Measurements from ENCODE around the gene GALNT5.

DNA sequence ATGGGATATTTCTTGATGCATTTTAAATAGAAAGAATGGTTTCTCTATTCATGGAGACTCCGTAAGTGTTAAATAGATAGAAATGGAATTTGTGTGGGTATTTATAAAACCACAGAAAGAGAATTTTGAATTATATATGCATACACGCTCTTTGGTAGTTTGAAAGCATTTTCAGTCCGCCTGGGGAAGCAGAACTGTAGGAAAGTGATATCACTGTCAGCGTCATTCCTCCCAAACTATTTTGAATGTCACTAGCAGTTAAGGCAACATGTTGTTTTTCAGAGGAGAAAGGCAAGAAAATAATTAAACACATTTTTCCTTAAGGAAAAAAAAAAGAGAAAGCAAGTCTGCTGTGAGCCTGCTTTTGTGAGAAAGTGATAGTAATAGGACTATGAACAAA is 76.8 kb downstream of the GALNT5 start:
- TF ChIP-seq, protein P1, sequence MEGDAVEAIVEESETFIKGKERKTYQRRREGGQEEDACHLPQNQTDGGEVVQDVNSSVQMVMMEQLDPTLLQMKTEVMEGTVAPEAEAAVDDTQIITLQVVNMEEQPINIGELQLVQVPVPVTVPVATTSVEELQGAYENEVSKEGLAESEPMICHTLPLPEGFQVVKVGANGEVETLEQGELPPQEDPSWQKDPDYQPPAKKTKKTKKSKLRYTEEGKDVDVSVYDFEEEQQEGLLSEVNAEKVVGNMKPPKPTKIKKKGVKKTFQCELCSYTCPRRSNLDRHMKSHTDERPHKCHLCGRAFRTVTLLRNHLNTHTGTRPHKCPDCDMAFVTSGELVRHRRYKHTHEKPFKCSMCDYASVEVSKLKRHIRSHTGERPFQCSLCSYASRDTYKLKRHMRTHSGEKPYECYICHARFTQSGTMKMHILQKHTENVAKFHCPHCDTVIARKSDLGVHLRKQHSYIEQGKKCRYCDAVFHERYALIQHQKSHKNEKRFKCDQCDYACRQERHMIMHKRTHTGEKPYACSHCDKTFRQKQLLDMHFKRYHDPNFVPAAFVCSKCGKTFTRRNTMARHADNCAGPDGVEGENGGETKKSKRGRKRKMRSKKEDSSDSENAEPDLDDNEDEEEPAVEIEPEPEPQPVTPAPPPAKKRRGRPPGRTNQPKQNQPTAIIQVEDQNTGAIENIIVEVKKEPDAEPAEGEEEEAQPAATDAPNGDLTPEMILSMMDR (conservative IDR thresholded peaks at IDR 0.05 in 1 of 2, IDR thresholded peaks at IDR 0.05 in 1 of 2; ENCODE audit: low read depth in 1 of 2, low read length in 2 of 2): no peak
- no peak for TF ChIP-seq EZH2 (IDR thresholded peaks at IDR 0.05; ENCODE audit: low read length, missing control alignments)
